Natural killer cell (primary cell): ENCODE results near the gene SUMF1. TPM values are rescaled to one million over a fixed set of nuclear protein-coding genes. Genes with fewer than 3 reads are reported as not detected.

ENCODE experiments used
- ATAC-seq, 3 donors: fragments of 150-1000 bp in 2 of 3; fragments of 200-7000 bp in 1 of 3; cut with Tn5 transposase; 1 replicate in 1 of 3; 2 replicates in 2 of 3; pipeline ENCODE4 v1.10.0; 2021; ENCODE audit warnings: mild to moderate bottlenecking in 2 of 3, moderate library complexity in 2 of 3
- DNase-seq, 2 donors: peaks; one replicate each; pipeline versions ENCODE4 v3.0.0 to v3.0.0-alpha.2; 2013 to 2021; ENCODE audit warnings: mixed read lengths in 1 of 2
- H3K27ac ChIP-seq: one replicate; pipeline ENCODE4 v1.5.1; 2013; ENCODE audit warnings: mild to moderate bottlenecking, low read length
- H3K27me3 ChIP-seq: one replicate; pipeline ENCODE4 v1.6.1; 2013; ENCODE audit warnings: low read length; ENCODE audit not compliant: control insufficient read depth, insufficient read depth
- H3K36me3 ChIP-seq: one replicate; pipeline ENCODE4 v1.6.1; 2013; ENCODE audit warnings: low read length; ENCODE audit not compliant: control insufficient read depth, insufficient read depth
- H3K4me1 ChIP-seq: one replicate; pipeline ENCODE4 v1.6.1; 2013; ENCODE audit warnings: low read length; ENCODE audit not compliant: control insufficient read depth, insufficient read depth
- H3K4me3 ChIP-seq: one replicate; pipeline ENCODE4 v1.5.1; 2013; ENCODE audit warnings: low read length
- H3K9me3 ChIP-seq: one replicate; pipeline ENCODE4 v1.6.1; 2013; ENCODE audit warnings: low read length; ENCODE audit not compliant: control insufficient read depth, insufficient read depth
- H3K27ac Mint-ChIP-seq, 2 donors: one replicate each; pipeline ENCODE4 v1.8.0; 2022; ENCODE audit warnings: mild to moderate bottlenecking in 2 of 2, mixed read lengths in 2 of 2, moderate library complexity in 1 of 2
- H3K27me3 Mint-ChIP-seq, 2 donors: one replicate each; pipeline ENCODE4 v1.8.0; 2022; ENCODE audit warnings: low read depth in 2 of 2, mixed read lengths in 2 of 2
- H3K36me3 Mint-ChIP-seq: one replicate; pipeline ENCODE4 v1.8.0; 2022; ENCODE audit warnings: mixed read lengths
- H3K4me1 Mint-ChIP-seq, 2 donors: one replicate each; pipeline ENCODE4 v1.8.0; 2022; ENCODE audit warnings: mixed read lengths in 2 of 2
- H3K4me3 Mint-ChIP-seq: one replicate; pipeline ENCODE4 v1.8.0; 2022; ENCODE audit warnings: mild to moderate bottlenecking, moderate library complexity, mixed read lengths
- H3K9me3 Mint-ChIP-seq, 2 donors: one replicate each; pipeline ENCODE4 v1.8.0; 2022; ENCODE audit warnings: mixed read lengths in 2 of 2
- CTCF ChIP-seq: fragments of 200-600 bp; IDR thresholded peaks from one replicate; pipeline ENCODE4 v1.8.0; 2022; ENCODE audit warnings: antibody characterized with exemption
- WGBS: methylation state at CpG from one replicate; pipeline ENCODE4 v1.1.7; 2013; ENCODE audit warnings: missing lambda C conversion rate; ENCODE audit not compliant: insufficient coverage; 5-methylcytosine and 5-hydroxymethylcytosine counted together
- intact Hi-C: fragments of 100-400 bp; cut with micrococcal nuclease; formaldehyde crosslinking; loops from one replicate; pipeline ENCODE4 v1.14.2; 2022
- total RNA-seq, 4 donors: library from RNA; stranded (reverse); fragments of 120-200 nt in 1 of 4; gene quantifications; one replicate each; pipeline versions ENCODE4 v1.2.3 to v1.2.4, GENCODE V29; 2013 to 2022

SUMF1 gene
- total RNA-seq, 3 donors from 2014 or later (not counting 1 experiment from before 2014, with no cell fraction given), result 16.3 to 19.8 (median 19.3) TPM

GRCh38 chr3:4380013-4380412, 87.1 kb downstream of the SUMF1 start:
- Histone ChIP-seq H3K4me3 (no peak overlapping the region), H3K27me3 (no peaks in the 10 kb centered on the region), H3K36me3 (no peaks in the 10 kb centered on the region), H3K27ac (no peak overlapping the region), H3K9me3 (no peaks in the 10 kb centered on the region), H3K4me1 (no peaks in the 10 kb centered on the region)
- intact Hi-C loops, result no loop called here
- TF ChIP-seq CTCF, result no peak
- no peaks in the 10 kb centered on the region for H3K9me3 Mint-ChIP-seq
- peaks cover 6% of the 10 kb centered on the region for H3K36me3 Mint-ChIP-seq
- 97% methylated on average over 4 of the region's 4 CpGs for WGBS
- H3K27ac Mint-ChIP-seq, result no peak overlapping the region
- ATAC-seq (no peak), DNase-seq (no peak)
- H3K4me3 Mint-ChIP-seq, result no peak overlapping the region
- H3K4me1 Mint-ChIP-seq, result peaks cover 0 to 5% of the 10 kb centered on the region in 2 donors
- H3K27me3 Mint-ChIP-seq, result no peaks in the 10 kb centered on the region

GRCh38 chr3:4376499-4376898, 90.6 kb downstream of the SUMF1 start:
- Mint-ChIP-seq H3K36me3 (peaks cover 16% of the 10 kb centered on the region), H3K27me3 (no peaks in the 10 kb centered on the region)

GRCh38 chr3:4375911-4376310, 91.2 kb downstream of the SUMF1 start:
- H3K27ac ChIP-seq, result no peak overlapping the region
- intact Hi-C loops, result no loop called here
- no peaks in the 10 kb centered on the region for H3K4me1 ChIP-seq
- H3K27me3 ChIP-seq, result no peaks in the 10 kb centered on the region
- ATAC-seq (no peak), DNase-seq (no peak)
- Mint-ChIP-seq H3K27me3 (no peaks in the 10 kb centered on the region), H3K36me3 (peaks cover 16% of the 10 kb centered on the region), H3K4me1 (peaks cover 0 to 5% of the 10 kb centered on the region in 2 donors), H3K9me3 (peaks cover 0 to 4% of the 10 kb centered on the region in 2 donors), H3K4me3 (no peak overlapping the region), H3K27ac (no peak overlapping the region)
- TF ChIP-seq CTCF, result no peak
- H3K9me3 ChIP-seq, result peaks cover 2% of the 10 kb centered on the region
- H3K4me3 ChIP-seq, result no peak overlapping the region
- peaks cover 3% of the 10 kb centered on the region for H3K36me3 ChIP-seq
- WGBS, result 100% methylated on average over 2 of the region's 2 CpGs

More at GRCh38 chr3:4376499-4376898, 90.6 kb downstream of the SUMF1 start:
- H3K4me3 Mint-ChIP-seq, result no peak overlapping the region
- H3K27me3 ChIP-seq, result no peaks in the 10 kb centered on the region
- TF ChIP-seq CTCF, result no peak
- 91% methylated on average over 2 of the region's 2 CpGs for WGBS
- H3K4me3 ChIP-seq, result no peak overlapping the region
- DNase-seq, result no peak
- H3K27ac Mint-ChIP-seq, result no peak overlapping the region
- H3K4me1 Mint-ChIP-seq, result peaks cover 0 to 5% of the 10 kb centered on the region in 2 donors
- peaks cover 1% of the 10 kb centered on the region for H3K36me3 ChIP-seq
- intact Hi-C loops, result no loop called here
- H3K9me3 Mint-ChIP-seq, result peaks cover 0 to 4% of the 10 kb centered on the region in 2 donors
- no peaks in the 10 kb centered on the region for H3K4me1 ChIP-seq
- no peak overlapping the region for H3K27ac ChIP-seq
- ATAC-seq, result no peak
- peaks cover 2% of the 10 kb centered on the region for H3K9me3 ChIP-seq

GRCh38 chr3:4373669-4374068, 93.4 kb downstream of the SUMF1 start:
- Mint-ChIP-seq H3K9me3 (peaks cover 0 to 4% of the 10 kb centered on the region in 2 donors), H3K4me3 (no peak overlapping the region), H3K27ac (no peak overlapping the region), H3K27me3 (no peaks in the 10 kb centered on the region), H3K4me1 (peaks cover 0 to 5% of the 10 kb centered on the region in 2 donors), H3K36me3 (peaks cover 16% of the 10 kb centered on the region)
- intact Hi-C loops, result no loop called here
- Histone ChIP-seq H3K36me3 (peaks cover 7% of the 10 kb centered on the region), H3K4me1 (no peaks in the 10 kb centered on the region), H3K4me3 (no peak overlapping the region), H3K27me3 (no peaks in the 10 kb centered on the region), H3K27ac (no peak overlapping the region), H3K9me3 (peaks cover 2% of the 10 kb centered on the region)
- ATAC-seq, result no peak
- no peak for TF ChIP-seq CTCF
- no peak for DNase-seq
